HepG2 (cell line): Measurements from ENCODE around the gene ZFAND2A. TPM values are rescaled to one million over a fixed set of nuclear protein-coding genes. Genes with fewer than 3 reads are reported as not detected.
"Not testable (repeated sequence)": the region's sequence is repeated elsewhere in the genome, so short reads cannot be mapped to it uniquely, and the experiment has no call there.

Experiments used
- ATAC-seq: fragments of 200-7000 bp; cut with Tn5 transposase; 3 replicates; pipeline ENCODE4 v1.9.1; 2020; ENCODE audit warnings: mild to moderate bottlenecking, moderate library complexity
- BruUV-seq: library from RNA; stranded (reverse); fragments of 400-500 nt; replicated peaks from 2 replicates; lab custom pipeline; 2021; lab: Mats Ljungman, UMichigan
- CTCF ChIA-PET: fragments of 300-600 bp; formaldehyde crosslinking; extraction: SDS; loops from one replicate; lab custom pipeline; 2021; ENCODE audit warnings: low total read pairs, inconsistent platforms, low intra/inter-chr PET ratio; lab: Yijun Ruan, JAX
- POLR2A ChIA-PET: fragments of 350-600 bp; sonication (Branson Sonifier 250); formaldehyde crosslinking; loops from one replicate; lab custom pipeline; 2020; ENCODE audit warnings: antibody characterized with exemption, inconsistent platforms; lab: Yijun Ruan, JAX
- DNase-seq: peaks from one replicate; pipeline ENCODE4 v3.0.0-alpha.2; 2015; ENCODE audit warnings: low spot score
- FAIRE-seq: peaks from 3 replicates; lab custom pipeline; 2011; peaks lifted over from hg19 to GRCh38; lab: Jason Lieb, UNC
- H2AFZ ChIP-seq: one replicate; pipeline ENCODE4 v1.6.1; 2011; ENCODE audit warnings: low read length, inconsistent platforms
- H3K27ac ChIP-seq: fragments of 300-600 bp; 3 replicates; pipeline ENCODE4 v1.8.0; 2011; ENCODE audit warnings: mixed run types, mild to moderate bottlenecking, mixed read lengths, low read length, inconsistent platforms; ENCODE audit not compliant: insufficient read depth; ENCODE audit errors: extremely low read length
- H3K27me3 ChIP-seq, 2 experiments: fragments of 200-600 bp in 1 of 2; 2 replicates in 1 of 2; 3 replicates in 1 of 2; pipeline versions ENCODE4 v1.6.0 to v1.8.0; 2011; ENCODE audit warnings: low read length in 2 of 2, mild to moderate bottlenecking in 2 of 2, moderate library complexity in 2 of 2, inconsistent platforms in 1 of 2; ENCODE audit not compliant: insufficient read depth in 2 of 2, control insufficient read depth in 1 of 2
- H3K36me3 ChIP-seq, 2 experiments: fragments of 200-600 bp in 1 of 2; replicated peaks in 1 of 2; 2 replicates in 1 of 2; 3 replicates in 1 of 2; pipeline versions ENCODE4 v1.5.1 to v1.8.0; 2011; ENCODE audit warnings: low read length in 2 of 2, inconsistent platforms in 1 of 2; ENCODE audit not compliant: insufficient read depth in 2 of 2, control insufficient read depth in 1 of 2
- H3K4me1 ChIP-seq: 2 replicates; pipeline ENCODE4 v1.5.1; 2012; ENCODE audit warnings: low read length, inconsistent platforms; ENCODE audit not compliant: insufficient read depth
- H3K4me2 ChIP-seq: 2 replicates; pipeline ENCODE4 v1.6.0; 2011; ENCODE audit warnings: low read depth, low read length, inconsistent platforms
- H3K4me3 ChIP-seq, 3 experiments: fragments of 200-600 bp in 1 of 3; sonication (generic), shearing (Covaris generic) in 1 of 3; replicated peaks in 1 of 3; 2 replicates each; pipeline ENCODE4 v1.5.1; 2011 to 2016; ENCODE audit warnings: low read length in 3 of 3, inconsistent platforms in 2 of 3, low read depth in 2 of 3, mild to moderate bottlenecking in 2 of 3, control low read depth in 1 of 3, mixed read lengths in 1 of 3; ENCODE audit not compliant: insufficient read depth in 1 of 3
- H3K79me2 ChIP-seq: one replicate; pipeline ENCODE4 v1.6.1; 2011; ENCODE audit warnings: low read length, inconsistent platforms; ENCODE audit not compliant: insufficient read depth
- H3K9ac ChIP-seq: 2 replicates; pipeline ENCODE4 v1.6.0; 2011; ENCODE audit warnings: mild to moderate bottlenecking, low read depth, low read length, inconsistent platforms; ENCODE audit not compliant: insufficient read depth
- H3K9me3 ChIP-seq: 2 replicates; pipeline ENCODE4 v1.5.1; 2012; ENCODE audit warnings: mild to moderate bottlenecking, low read length
- H4K20me1 ChIP-seq: 2 replicates; pipeline ENCODE4 v1.6.0; 2011; ENCODE audit warnings: inconsistent platforms, mild to moderate bottlenecking, low read length, moderate library complexity; ENCODE audit not compliant: insufficient read depth
- AGO1 ChIP-seq: fragments of 200-400 bp; formaldehyde crosslinking; IDR thresholded peaks from 2 replicates; pipeline ENCODE4 v1.6.1; 2017; ENCODE audit warnings: mild to moderate bottlenecking, low read depth, low read length, moderate library complexity; ENCODE audit not compliant: poor library complexity, severe bottlenecking
- AGO2 ChIP-seq: fragments of 200-400 bp; formaldehyde crosslinking; optimal IDR thresholded peaks from 2 replicates; pipeline ENCODE3; 2017; ENCODE audit warnings: mild to moderate bottlenecking, low read depth, low read length, moderate library complexity
- HOXA5 ChIP-seq: sonication (generic); formaldehyde crosslinking; IDR thresholded peaks from 2 replicates; pipeline ENCODE4 v1.4.0; 2020; ENCODE audit warnings: missing genetic modification reagents
- XRCC5 ChIP-seq: fragments of 200-400 bp; formaldehyde crosslinking; optimal IDR thresholded peaks from 2 replicates; pipeline ENCODE3; 2017; ENCODE audit warnings: mild to moderate bottlenecking, low read length
- ZNF543 ChIP-seq: sonication (generic); formaldehyde crosslinking; IDR thresholded peaks from 2 replicates; pipeline ENCODE4 v1.4.0; 2020; ENCODE audit warnings: mild to moderate bottlenecking, missing genetic modification reagents
- ZSCAN22 ChIP-seq: sonication (generic); formaldehyde crosslinking; IDR thresholded peaks from 2 replicates; pipeline ENCODE4 v1.4.0; 2020; ENCODE audit warnings: mild to moderate bottlenecking, missing genetic modification reagents
- ZSCAN25 ChIP-seq: sonication (generic); formaldehyde crosslinking; IDR thresholded peaks from 2 replicates; pipeline ENCODE4 v1.8.0; 2022; ENCODE audit warnings: mild to moderate bottlenecking, missing genetic modification reagents
- WGBS: methylation state at CpG from one replicate; pipeline ENCODE4 v1.1.6; 2017; ENCODE audit warnings: low lambda C conversion rate; 5-methylcytosine and 5-hydroxymethylcytosine counted together
- in situ Hi-C: cut with HindIII; loops from 2 replicates; pipeline ENCODE4 v1.10.0; 2017; ENCODE audit warnings: low pct_unique_long_range_greater_than_20kb; ENCODE audit not compliant: extremely low pct_ligation_motif_present
- intact Hi-C: fragments of 100-400 bp; cut with micrococcal nuclease; formaldehyde crosslinking; loops from one replicate; pipeline ENCODE4 v1.10.0; 2022; ENCODE audit not compliant: unreplicated experiment
- polyA plus RNA-seq, 8 experiments: library from polyadenylated mRNA; depleted of rRNA in 3 of 8; stranded (reverse) in 7 of 8; unstranded in 1 of 8; fragments of >200 nt; fragmentation: Illumina TruSeq in 4 of 8; extraction: Trizol in 4 of 8; gene quantifications; 2 replicates each; pipeline versions ENCODE4 v1.2.1 to v1.2.3, GENCODE V29; 2011 to 2016; ENCODE audit warnings: low read depth in 4 of 8, missing spikeins in 1 of 8, mixed read lengths in 1 of 8; ENCODE audit not compliant: insufficient read depth in 1 of 8
- total RNA-seq, 5 experiments: library from RNA; depleted of rRNA; stranded (reverse); fragments of >200 nt; fragmentation: Illumina TruSeq; extraction: Trizol; gene quantifications; 2 replicates each; pipeline ENCODE4 v1.2.3, GENCODE V29; 2016; ENCODE audit warnings: low read depth in 1 of 5

Gene ZFAND2A
- total and polyA plus RNA-seq, 2 of the 13 experiments (the other 11 are each of a cell fraction or from before 2014, with no cell fraction given) = 140 to 153 TPM

DNA sequence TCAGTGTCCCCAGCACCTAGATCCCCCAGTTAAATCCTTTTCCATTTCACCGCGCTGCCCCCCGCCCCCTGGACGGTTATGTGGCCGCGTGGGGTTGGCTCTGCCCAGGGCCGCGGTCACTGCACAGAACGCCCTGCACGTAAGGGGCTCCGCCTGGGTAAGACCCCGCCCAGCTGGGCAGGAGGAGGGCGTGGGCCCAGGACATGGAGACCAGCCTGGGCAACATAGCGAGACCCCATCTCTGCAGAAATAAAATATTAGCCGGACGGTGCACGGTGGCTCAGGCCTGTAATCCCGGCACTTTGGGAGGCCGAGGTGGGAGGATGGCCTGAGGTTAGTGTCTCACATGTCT, 650 bp upstream of the ZFAND2A start (continued):
- 0 out of 2 replicates have a peak, but pooled peaks have one; percentile 24 for TF ChIP-seq ZNF543 (CRISPR knock-in tag)
- TF ChIP-seq XRCC5 = no peak
- TF ChIP-seq ZSCAN25 (CRISPR knock-in tag) = no peak
- TF ChIP-seq ZSCAN22 (CRISPR knock-in tag) = peak; percentile 84; the same call in 1 of the 2 replicates
- TF ChIP-seq, all 625 proteins: peak for 66

- peaks cover 53% of the 10 kb centered on the region for H3K79me2 ChIP-seq
- H2AFZ ChIP-seq, DNase-seq, intact Hi-C loops, CTCF ChIA-PET, H3K27me3 ChIP-seq, H3K9me3 ChIP-seq, BruUV-seq, H4K20me1 ChIP-seq, FAIRE-seq, in situ Hi-C loops, ATAC-seq: not testable (repeated sequence)
- POLR2A ChIA-PET = interaction anchor here (0.6 to 4.4 kb wide), 4 partner anchors 13 to 183 kb away, joined by 3 to 116 read pairs (median 45); partner anchors contain the start of gene COX19
- H3K4me3 ChIP-seq = peak overlapping the region; percentile 73 to 100 (median 95)
- peak; percentile 46 for TF ChIP-seq AGO2
- TF ChIP-seq AGO1 = peak; percentile 80
- 0 out of 2 replicates have a peak, but pooled peaks have one; percentile 7 for TF ChIP-seq HOXA5 (CRISPR knock-in tag)
- H3K4me1 ChIP-seq = peaks cover 53% of the 10 kb centered on the region
- peak overlapping the region; percentile 97 for H3K9ac ChIP-seq
- peaks cover 10 to 24% of the 10 kb centered on the region in 2 experiments for H3K36me3 ChIP-seq
- peak overlapping the region; percentile 92 for H3K27ac ChIP-seq
- 0% methylated on average over 4 of the region's 26 CpGs for WGBS
- H3K4me2 ChIP-seq = peak overlapping the region; percentile 92
Observed at GRCh38 chr7:1159231-1159630, 765 bp downstream of the ZFAND2A start.
